ENCODE data around the gene RABAC1. TPM values are rescaled to one million over a fixed set of nuclear protein-coding genes. Genes with fewer than 3 reads are reported as not detected.

Gene RABAC1
- total RNA-seq, result 77.9 TPM

GRCh38 chr19:41959056-41960053 lies at the start of gene RABAC1:
TSS of gene RABAC1 (minus strand) at chr19:41959321. CDS start at chr19:41959292, 29 bp downstream.

GRCh38 chr19:41993612-41994483 lies 34.7 kb upstream of the RABAC1 start, which contains the start of gene ATP1A3:
TSS of gene ATP1A3 (minus strand) at chr19:41994230. CDS start at chr19:41994076, 154 bp downstream.

GRCh38 chr19:41928221-41928683 lies 30.9 kb downstream of the RABAC1 start, which contains the start of gene ERFL:
TSS of gene ERFL (minus strand) at chr19:41928449. CDS start at chr19:41912919, 15,530 bp downstream.

Other genes starting within 250 kb of the RABAC1 start
- not detected for gene CEACAM6, start 203.8 kb downstream of the RABAC1 start, total RNA-seq
- gene CEACAM3, start 162.7 kb downstream of the RABAC1 start, total RNA-seq, result not detected
- not detected for gene LYPD4, start 114.6 kb downstream of the RABAC1 start, total RNA-seq
- gene DMRTC2, start 114.3 kb downstream of the RABAC1 start, total RNA-seq, result not detected
- gene RPS19, start 99.1 kb downstream of the RABAC1 start, total RNA-seq, result 374 TPM
- gene CD79A, start 82.0 kb downstream of the RABAC1 start, total RNA-seq, result not detected
- 24.4 TPM for gene ARHGEF1, start 76.1 kb downstream of the RABAC1 start, total RNA-seq
- not detected for gene ERFL, start 30.9 kb downstream of the RABAC1 start, total RNA-seq
- 217 TPM for gene ATP1A3, start 34.9 kb upstream of the RABAC1 start, total RNA-seq
- 36.9 TPM for gene GRIK5, start 110.9 kb upstream of the RABAC1 start, total RNA-seq
- 16.3 TPM for gene ZNF574, start 116.8 kb upstream of the RABAC1 start, total RNA-seq
- gene POU2F2, start 173.1 kb upstream of the RABAC1 start, total RNA-seq, result 12.2 TPM

Data from parietal lobe (tissue), 1 donor.